Measurements from ENCODE around the gene CERS6.
A peak's percentile ranks its signal among the peaks of the same experiment; 100 is the strongest.

CERS6 gene

DNA sequence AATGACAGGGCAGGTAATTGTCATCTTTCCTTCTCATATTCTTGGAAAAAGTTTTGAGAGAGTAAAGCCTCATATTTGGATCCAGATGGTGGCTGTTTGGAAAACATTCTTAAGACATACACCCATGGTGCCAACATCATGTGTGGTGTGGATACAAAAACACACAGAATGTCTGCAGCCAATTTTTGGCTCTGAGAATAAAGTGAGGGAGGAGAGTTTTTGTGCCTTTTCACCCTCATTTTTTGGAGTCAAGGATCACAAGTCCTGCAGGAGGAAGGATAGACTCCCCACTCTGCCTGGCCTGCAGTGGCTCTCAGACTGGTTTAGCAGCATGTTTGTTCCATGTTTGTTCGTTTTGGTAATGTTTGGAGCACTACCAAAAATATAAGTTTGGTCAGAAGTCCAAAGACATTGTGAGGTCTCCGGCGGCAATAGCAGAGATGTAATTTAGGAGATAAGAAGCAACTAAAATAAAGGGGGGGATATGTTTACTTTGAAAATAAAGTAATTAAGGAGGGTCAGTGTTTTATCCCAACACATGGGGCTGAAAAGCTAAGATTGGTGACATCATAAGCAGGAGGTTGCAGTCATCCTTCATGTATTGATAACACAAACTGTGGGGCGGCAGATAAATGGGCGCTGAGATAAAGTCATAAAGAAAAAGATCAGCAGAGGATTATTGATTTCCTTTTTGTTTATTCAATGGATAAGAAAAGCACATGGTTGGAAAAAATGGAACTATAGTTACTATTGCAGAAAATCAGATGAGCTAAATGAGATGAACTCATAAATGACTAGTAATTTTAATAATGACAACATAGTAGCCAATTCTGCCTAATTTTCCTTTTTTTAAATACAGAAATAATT, 347.0 kb downstream of the CERS6 start:
- peak overlapping the region in 3 of 5 donors; percentile 8 to 74 (median 20) for H3K9ac ChIP-seq (ENCODE audit: low read length in 5 of 5)
- no peaks in the 10 kb centered on the region for H3K27me3 ChIP-seq (ENCODE audit: control insufficient read depth in 5 of 5, insufficient read depth in 4 of 5, low read length in 5 of 5)
- H3K9me3 ChIP-seq (ENCODE audit: control insufficient read depth in 5 of 5, low read length in 5 of 5) = no peaks in the 10 kb centered on the region
- peak overlapping the region; percentile 63 for H3K27ac ChIP-seq (ENCODE audit: low read depth, low read length)
- peaks cover 0 to 60% (median 14%) of the 10 kb centered on the region in 5 donors for H3K4me1 ChIP-seq (ENCODE audit: control insufficient read depth in 5 of 5, insufficient read depth in 5 of 5, low read length in 5 of 5)
- peak overlapping the region; percentile 8 to 77 (median 70) for H3K4me3 ChIP-seq (ENCODE audit: low read depth in 1 of 5, low read length in 5 of 5)
- peaks cover 0 to 2% (median 0%) of the 10 kb centered on the region in 5 donors for H3K36me3 ChIP-seq (ENCODE audit: control insufficient read depth in 5 of 5, insufficient read depth in 5 of 5, low read length in 5 of 5)

DNA sequence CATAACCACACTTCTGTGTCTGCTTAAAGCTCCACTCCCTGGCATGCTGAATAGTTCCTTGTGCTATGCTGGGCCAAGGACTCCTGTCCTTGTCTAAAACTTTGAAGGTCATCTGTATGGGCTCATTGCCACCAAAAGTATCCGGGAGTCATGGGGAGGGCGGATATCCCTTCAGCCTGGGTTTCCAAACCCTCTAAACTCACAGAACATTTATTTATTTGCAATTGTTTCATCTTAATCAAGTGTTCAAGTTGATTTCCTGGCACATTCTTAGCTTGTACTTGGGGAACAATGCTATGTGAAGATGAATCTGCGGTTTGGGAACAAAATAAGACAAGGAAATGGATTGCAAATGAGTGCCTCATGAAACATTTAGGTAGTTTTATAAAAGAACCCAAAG, 348.1 kb downstream of the CERS6 start:
- H3K27me3 ChIP-seq (ENCODE audit: control insufficient read depth in 5 of 5, insufficient read depth in 4 of 5, low read length in 5 of 5) = no peaks in the 10 kb centered on the region
- peak overlapping the region in 4 of 5 donors; percentile 31 to 77 (median 66) for H3K4me3 ChIP-seq (ENCODE audit: low read depth in 1 of 5, low read length in 5 of 5)
- H3K27ac ChIP-seq (ENCODE audit: low read depth, low read length) = peak overlapping the region; percentile 63
- H3K4me1 ChIP-seq (ENCODE audit: control insufficient read depth in 5 of 5, insufficient read depth in 5 of 5, low read length in 5 of 5) = peaks cover 0 to 55% (median 14%) of the 10 kb centered on the region in 5 donors
- H3K9ac ChIP-seq (ENCODE audit: low read length in 5 of 5) = peak overlapping the region in 1 of 5 donors; percentile 31
- peaks cover 0 to 2% (median 0%) of the 10 kb centered on the region in 5 donors for H3K36me3 ChIP-seq (ENCODE audit: control insufficient read depth in 5 of 5, insufficient read depth in 5 of 5, low read length in 5 of 5)
- no peaks in the 10 kb centered on the region for H3K9me3 ChIP-seq (ENCODE audit: control insufficient read depth in 5 of 5, low read length in 5 of 5)

DNA sequence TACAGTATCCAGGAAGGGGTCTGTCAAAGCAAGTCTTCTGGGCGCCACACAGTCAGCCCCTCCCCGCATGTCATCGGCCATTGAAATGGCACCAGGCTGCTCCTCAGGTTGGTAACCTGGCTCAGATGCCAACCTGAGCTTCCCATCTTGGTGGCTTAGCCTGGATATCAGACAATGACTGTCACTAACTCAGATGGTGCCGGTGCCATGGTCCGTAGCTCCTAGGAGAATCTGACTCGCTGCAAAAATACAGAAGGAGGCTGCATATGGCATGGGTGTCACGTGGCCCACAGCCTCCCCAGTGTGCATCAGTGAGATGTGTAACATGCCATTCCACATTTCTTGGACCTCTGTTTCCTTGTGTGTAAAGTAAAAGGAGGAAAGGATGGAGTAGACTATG, 349.5 kb downstream of the CERS6 start:
- Histone ChIP-seq H3K4me3 (ENCODE audit: low read depth in 1 of 5, low read length in 5 of 5) (peak overlapping the region in 4 of 5 donors; percentile 4 to 74 (median 30)), H3K4me1 (ENCODE audit: control insufficient read depth in 5 of 5, insufficient read depth in 5 of 5, low read length in 5 of 5) (peaks cover 0 to 55% (median 14%) of the 10 kb centered on the region in 5 donors), H3K27ac (ENCODE audit: low read depth, low read length) (no peak overlapping the region), H3K36me3 (ENCODE audit: control insufficient read depth in 5 of 5, insufficient read depth in 5 of 5, low read length in 5 of 5) (peaks cover 0 to 2% (median 0%) of the 10 kb centered on the region in 5 donors), H3K27me3 (ENCODE audit: control insufficient read depth in 5 of 5, insufficient read depth in 4 of 5, low read length in 5 of 5) (no peaks in the 10 kb centered on the region), H3K9ac (ENCODE audit: low read length in 5 of 5) (peak overlapping the region in 1 of 5 donors; percentile 5), H3K9me3 (ENCODE audit: control insufficient read depth in 5 of 5, low read length in 5 of 5) (no peaks in the 10 kb centered on the region)

DNA sequence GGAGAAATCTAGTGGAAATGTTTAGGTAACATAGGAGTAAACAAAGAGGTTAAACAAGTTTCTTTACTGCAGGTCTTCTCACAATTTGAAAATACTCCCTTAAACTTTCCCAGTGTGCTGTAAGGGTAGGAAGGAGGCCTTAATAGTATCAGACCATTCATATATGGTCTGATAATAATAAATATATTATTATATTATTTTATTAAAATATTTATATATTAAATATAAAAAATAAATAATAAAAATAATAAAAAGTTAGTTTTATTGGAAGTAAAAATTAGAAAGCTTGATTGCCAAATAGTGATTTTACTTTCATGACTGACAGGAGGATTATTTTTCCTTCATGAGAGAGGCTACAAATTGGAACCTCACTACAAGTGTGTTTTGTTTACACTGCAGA, 353.5 kb downstream of the CERS6 start:
- Histone ChIP-seq H3K9ac (ENCODE audit: low read length in 5 of 5) (no peak overlapping the region), H3K27me3 (ENCODE audit: control insufficient read depth in 5 of 5, insufficient read depth in 4 of 5, low read length in 5 of 5) (no peaks in the 10 kb centered on the region), H3K9me3 (ENCODE audit: control insufficient read depth in 5 of 5, low read length in 5 of 5) (no peaks in the 10 kb centered on the region), H3K36me3 (ENCODE audit: control insufficient read depth in 5 of 5, insufficient read depth in 5 of 5, low read length in 5 of 5) (peaks cover 0 to 4% (median 0%) of the 10 kb centered on the region in 5 donors), H3K4me1 (ENCODE audit: control insufficient read depth in 5 of 5, insufficient read depth in 5 of 5, low read length in 5 of 5) (peaks cover 0 to 50% (median 0%) of the 10 kb centered on the region in 5 donors), H3K27ac (ENCODE audit: low read depth, low read length) (no peak overlapping the region), H3K4me3 (ENCODE audit: low read depth in 1 of 5, low read length in 5 of 5) (no peak overlapping the region)

DNA sequence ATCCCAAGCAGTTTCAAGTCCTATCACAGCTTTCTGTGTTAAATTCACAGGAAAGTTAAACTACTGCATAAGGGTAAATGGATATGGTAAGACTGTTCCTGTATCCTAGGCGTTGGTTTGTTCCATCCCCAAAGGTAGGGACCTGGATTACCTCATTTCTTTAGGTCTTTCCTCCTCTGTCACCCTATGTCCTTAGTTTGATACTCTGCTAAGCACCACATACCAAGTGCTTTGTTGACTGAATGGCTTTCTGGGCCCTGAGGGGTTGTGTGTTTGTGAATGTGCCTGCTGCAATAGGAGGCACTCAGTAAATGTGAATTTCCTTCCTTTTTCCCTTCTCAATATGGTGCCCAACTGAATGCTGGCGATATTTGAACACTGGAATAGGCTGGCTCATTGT, 354.2 kb downstream of the CERS6 start:
- H3K27ac ChIP-seq (ENCODE audit: low read depth, low read length) = no peak overlapping the region
- H3K9me3 ChIP-seq (ENCODE audit: control insufficient read depth in 5 of 5, low read length in 5 of 5) = no peaks in the 10 kb centered on the region
- H3K4me1 ChIP-seq (ENCODE audit: control insufficient read depth in 5 of 5, insufficient read depth in 5 of 5, low read length in 5 of 5) = peaks cover 0 to 53% (median 0%) of the 10 kb centered on the region in 5 donors
- no peak overlapping the region for H3K9ac ChIP-seq (ENCODE audit: low read length in 5 of 5)
- H3K4me3 ChIP-seq (ENCODE audit: low read depth in 1 of 5, low read length in 5 of 5) = no peak overlapping the region
- H3K36me3 ChIP-seq (ENCODE audit: control insufficient read depth in 5 of 5, insufficient read depth in 5 of 5, low read length in 5 of 5) = peaks cover 0 to 4% (median 0%) of the 10 kb centered on the region in 5 donors
- no peaks in the 10 kb centered on the region for H3K27me3 ChIP-seq (ENCODE audit: control insufficient read depth in 5 of 5, insufficient read depth in 4 of 5, low read length in 5 of 5)

DNA sequence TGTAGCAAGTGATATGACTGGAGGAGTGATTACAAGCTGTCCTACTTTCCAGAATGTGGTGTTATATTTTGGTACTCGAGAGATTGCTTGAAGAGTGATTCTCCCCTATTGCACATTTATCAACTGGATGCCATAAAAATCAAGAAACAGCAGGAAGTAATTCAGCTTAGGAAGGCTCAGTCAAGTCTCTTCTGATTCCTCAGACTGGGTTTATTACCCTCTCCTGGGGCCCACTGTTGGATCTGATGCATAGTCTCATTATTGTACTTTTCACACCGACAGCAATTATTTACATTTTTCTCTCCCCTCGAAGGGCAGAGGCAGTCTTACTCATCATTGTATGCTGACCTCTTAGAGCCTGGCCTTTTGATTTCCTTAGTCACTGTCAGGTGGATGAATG, 355.6 kb downstream of the CERS6 start:
- Histone ChIP-seq H3K4me1 (ENCODE audit: control insufficient read depth in 5 of 5, insufficient read depth in 5 of 5, low read length in 5 of 5) (peaks cover 0 to 60% (median 0%) of the 10 kb centered on the region in 5 donors), H3K9ac (ENCODE audit: low read length in 5 of 5) (no peak overlapping the region), H3K4me3 (ENCODE audit: low read depth in 1 of 5, low read length in 5 of 5) (no peak overlapping the region)

DNA sequence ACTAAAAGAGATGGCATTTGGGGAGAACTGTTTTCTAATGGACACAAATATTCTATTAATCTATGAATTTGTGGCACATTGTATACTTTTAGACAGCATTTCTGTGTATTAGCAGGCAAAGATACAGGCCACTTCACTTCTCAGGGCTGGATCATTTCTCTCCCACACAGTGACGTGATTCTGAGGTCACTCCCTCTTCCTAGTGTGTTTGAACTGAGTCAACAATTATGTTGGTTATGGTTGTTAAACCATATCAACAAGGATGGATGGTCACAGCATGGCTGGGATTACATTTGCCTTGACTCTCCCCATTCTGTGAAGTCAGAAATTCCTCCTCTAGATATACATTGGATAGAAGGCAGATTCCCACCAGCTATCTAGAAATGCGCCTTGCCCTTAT, 358.0 kb downstream of the CERS6 start:
- Histone ChIP-seq H3K36me3 (ENCODE audit: control insufficient read depth in 5 of 5, insufficient read depth in 5 of 5, low read length in 5 of 5) (peaks cover 0 to 7% (median 0%) of the 10 kb centered on the region in 5 donors), H3K27me3 (ENCODE audit: control insufficient read depth in 5 of 5, insufficient read depth in 4 of 5, low read length in 5 of 5) (no peaks in the 10 kb centered on the region), H3K4me3 (ENCODE audit: low read depth in 1 of 5, low read length in 5 of 5) (no peak overlapping the region), H3K27ac (ENCODE audit: low read depth, low read length) (no peak overlapping the region), H3K4me1 (ENCODE audit: control insufficient read depth in 5 of 5, insufficient read depth in 5 of 5, low read length in 5 of 5) (peaks cover 0 to 63% (median 2%) of the 10 kb centered on the region in 5 donors), H3K9ac (ENCODE audit: low read length in 5 of 5) (no peak overlapping the region), H3K9me3 (ENCODE audit: control insufficient read depth in 5 of 5, low read length in 5 of 5) (no peaks in the 10 kb centered on the region)

More for the DNA sequence above, 355.6 kb downstream of the CERS6 start:
- H3K27me3 ChIP-seq (ENCODE audit: control insufficient read depth in 5 of 5, insufficient read depth in 4 of 5, low read length in 5 of 5) = no peaks in the 10 kb centered on the region
- H3K9me3 ChIP-seq (ENCODE audit: control insufficient read depth in 5 of 5, low read length in 5 of 5) = no peaks in the 10 kb centered on the region
- H3K36me3 ChIP-seq (ENCODE audit: control insufficient read depth in 5 of 5, insufficient read depth in 5 of 5, low read length in 5 of 5) = peaks cover 0 to 7% (median 0%) of the 10 kb centered on the region in 5 donors
- no peak overlapping the region for H3K27ac ChIP-seq (ENCODE audit: low read depth, low read length)

DNA sequence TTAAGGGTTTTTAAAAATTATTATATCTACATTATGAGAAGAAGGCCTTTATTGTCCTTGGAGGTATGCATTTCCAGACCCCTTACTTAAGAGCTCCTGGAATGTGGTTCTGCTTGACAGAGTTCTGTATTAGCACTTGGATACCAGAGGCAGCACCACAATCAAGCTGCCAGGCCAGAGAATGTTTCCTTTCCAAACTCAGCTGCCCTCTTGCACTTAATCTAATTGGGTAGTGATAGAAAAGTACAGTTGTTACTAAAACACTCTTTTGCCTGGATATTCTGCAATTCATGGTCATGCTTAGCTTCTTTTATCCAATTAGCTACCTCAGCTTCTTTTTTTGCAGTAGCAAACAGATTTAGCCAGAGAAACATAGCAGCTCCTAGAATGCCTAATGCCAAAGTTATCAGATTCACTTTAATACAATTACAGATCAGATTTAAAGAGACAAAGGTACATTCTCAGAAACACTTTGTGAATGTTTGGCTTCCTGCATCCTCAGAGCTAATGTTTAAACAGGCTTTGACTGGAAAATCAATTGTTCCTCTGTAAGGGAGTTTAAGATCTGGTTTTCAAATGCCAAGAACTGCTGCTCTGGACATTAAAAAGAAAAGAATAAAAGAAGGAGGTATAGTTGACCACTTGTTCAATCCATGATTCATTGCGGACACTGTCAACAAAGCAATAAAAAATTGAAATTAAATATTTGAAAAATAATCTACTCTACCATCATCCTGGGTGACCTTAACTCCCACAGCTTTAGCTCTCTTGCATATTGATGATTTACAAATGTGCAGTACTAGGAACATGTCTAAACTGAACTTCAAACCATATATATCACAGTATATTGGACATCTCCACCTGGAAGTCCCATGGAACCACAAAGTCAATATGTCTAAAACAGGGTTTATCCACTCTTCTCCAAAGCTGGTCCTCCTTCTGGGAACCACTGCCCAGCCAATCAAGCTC, 359.2 kb downstream of the CERS6 start:
- no peak overlapping the region for H3K27ac ChIP-seq (ENCODE audit: low read depth, low read length)
- H3K27me3 ChIP-seq (ENCODE audit: control insufficient read depth in 5 of 5, insufficient read depth in 4 of 5, low read length in 5 of 5) = no peaks in the 10 kb centered on the region
- H3K9me3 ChIP-seq (ENCODE audit: control insufficient read depth in 5 of 5, low read length in 5 of 5) = no peaks in the 10 kb centered on the region
- H3K4me3 ChIP-seq (ENCODE audit: low read depth in 1 of 5, low read length in 5 of 5) = no peak overlapping the region
- no peak overlapping the region for H3K9ac ChIP-seq (ENCODE audit: low read length in 5 of 5)
- peaks cover 0 to 7% (median 0%) of the 10 kb centered on the region in 5 donors for H3K36me3 ChIP-seq (ENCODE audit: control insufficient read depth in 5 of 5, insufficient read depth in 5 of 5, low read length in 5 of 5)
- peaks cover 0 to 65% (median 10%) of the 10 kb centered on the region in 5 donors for H3K4me1 ChIP-seq (ENCODE audit: control insufficient read depth in 5 of 5, insufficient read depth in 5 of 5, low read length in 5 of 5)

DNA sequence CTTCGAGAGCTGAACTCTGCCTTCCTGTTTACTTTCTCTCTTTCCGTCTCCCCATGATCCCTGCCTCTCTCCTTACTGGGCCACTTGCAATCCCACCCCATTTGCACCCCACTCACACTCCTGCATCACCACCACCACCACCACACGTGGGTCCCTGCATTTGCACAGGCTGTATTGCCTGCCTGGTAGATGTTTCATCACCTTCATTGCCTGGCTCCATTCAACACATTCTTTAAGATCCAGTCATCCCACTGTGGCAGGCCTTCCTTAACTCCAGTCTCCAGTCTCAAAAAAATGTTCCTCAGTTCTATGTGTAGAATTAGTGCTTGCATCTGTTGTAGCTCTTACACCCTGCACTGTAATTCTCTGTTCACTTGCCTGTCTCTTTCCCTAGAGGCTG, 360.3 kb downstream of the CERS6 start:
- H3K4me1 ChIP-seq (ENCODE audit: control insufficient read depth in 5 of 5, insufficient read depth in 5 of 5, low read length in 5 of 5) = peaks cover 0 to 58% (median 10%) of the 10 kb centered on the region in 5 donors
- no peaks in the 10 kb centered on the region for H3K27me3 ChIP-seq (ENCODE audit: control insufficient read depth in 5 of 5, insufficient read depth in 4 of 5, low read length in 5 of 5)
- H3K36me3 ChIP-seq (ENCODE audit: control insufficient read depth in 5 of 5, insufficient read depth in 5 of 5, low read length in 5 of 5) = peaks cover 0 to 7% (median 0%) of the 10 kb centered on the region in 5 donors
- H3K4me3 ChIP-seq (ENCODE audit: low read depth in 1 of 5, low read length in 5 of 5) = no peak overlapping the region
- H3K9me3 ChIP-seq (ENCODE audit: control insufficient read depth in 5 of 5, low read length in 5 of 5) = no peaks in the 10 kb centered on the region
- H3K27ac ChIP-seq (ENCODE audit: low read depth, low read length) = no peak overlapping the region
- no peak overlapping the region for H3K9ac ChIP-seq (ENCODE audit: low read length in 5 of 5)
